ENCODE results near the gene MYO7A.

MYO7A gene

GRCh38 chr11:77118971-77119370, 9.1 kb upstream of the MYO7A start:
- Histone ChIP-seq H3K9ac (ENCODE audit: low read depth in 1 of 2, low read length in 2 of 2) (no peak overlapping the region), H3K36me3 (ENCODE audit: control insufficient read depth in 2 of 2, insufficient read depth in 2 of 2, low read length in 2 of 2) (peaks cover 88 to 93% of the 10 kb centered on the region in 2 donors), H3K9me3 (ENCODE audit: control insufficient read depth in 2 of 2, low read length in 2 of 2) (no peaks in the 10 kb centered on the region)

GRCh38 chr11:77119531-77119936, 8.5 kb upstream of the MYO7A start:
- Histone ChIP-seq H3K4me1 (ENCODE audit: control insufficient read depth in 2 of 2, insufficient read depth in 2 of 2, low read length in 2 of 2) (no peaks in the 10 kb centered on the region), H3K4me3 (ENCODE audit: low read length in 2 of 2) (no peak overlapping the region), H3K9ac (ENCODE audit: low read depth in 1 of 2, low read length in 2 of 2) (no peak overlapping the region), H3K27ac (ENCODE audit: low read depth in 2 of 2, low read length in 2 of 2) (no peak overlapping the region), H3K36me3 (ENCODE audit: control insufficient read depth in 2 of 2, insufficient read depth in 2 of 2, low read length in 2 of 2) (peaks cover 88 to 90% of the 10 kb centered on the region in 2 donors), H3K9me3 (ENCODE audit: control insufficient read depth in 2 of 2, low read length in 2 of 2) (no peaks in the 10 kb centered on the region), H3K27me3 (ENCODE audit: control insufficient read depth in 2 of 2, insufficient read depth in 2 of 2, low read length in 2 of 2) (no peaks in the 10 kb centered on the region)

More at GRCh38 chr11:77118971-77119370, 9.1 kb upstream of the MYO7A start:
- Histone ChIP-seq H3K27ac (ENCODE audit: low read depth in 2 of 2, low read length in 2 of 2) (no peak overlapping the region), H3K27me3 (ENCODE audit: control insufficient read depth in 2 of 2, insufficient read depth in 2 of 2, low read length in 2 of 2) (no peaks in the 10 kb centered on the region), H3K4me3 (ENCODE audit: low read length in 2 of 2) (no peak overlapping the region), H3K4me1 (ENCODE audit: control insufficient read depth in 2 of 2, insufficient read depth in 2 of 2, low read length in 2 of 2) (no peaks in the 10 kb centered on the region)

DNA sequence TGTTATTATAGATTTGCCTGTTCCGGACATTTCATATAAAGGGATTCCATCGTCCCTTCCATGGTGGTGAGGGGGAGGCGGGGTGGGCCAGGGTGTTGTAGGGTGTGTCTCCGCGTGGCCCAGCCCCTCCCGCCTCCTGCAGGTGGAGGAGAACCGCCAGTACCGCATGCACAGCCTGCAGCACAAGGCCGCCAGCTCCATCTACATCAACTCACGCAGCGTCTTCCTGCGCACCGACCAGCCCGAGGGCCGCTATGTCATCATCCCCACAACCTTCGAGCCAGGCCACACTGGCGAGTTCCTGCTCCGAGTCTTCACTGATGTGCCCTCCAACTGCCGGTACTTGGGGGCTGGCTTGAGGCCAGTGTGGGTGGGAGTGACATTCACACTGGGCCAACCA, 7.5 kb upstream of the MYO7A start:
- H3K4me1 ChIP-seq (ENCODE audit: control insufficient read depth in 2 of 2, insufficient read depth in 2 of 2, low read length in 2 of 2), result no peaks in the 10 kb centered on the region

GRCh38 chr11:77121096-77121640, 6.9 kb upstream of the MYO7A start:
- no peak overlapping the region for H3K27ac ChIP-seq (ENCODE audit: low read depth in 2 of 2, low read length in 2 of 2)
- no peaks in the 10 kb centered on the region for H3K9me3 ChIP-seq (ENCODE audit: control insufficient read depth in 2 of 2, low read length in 2 of 2)
- H3K9ac ChIP-seq (ENCODE audit: low read depth in 1 of 2, low read length in 2 of 2), result no peak overlapping the region
- H3K4me1 ChIP-seq (ENCODE audit: control insufficient read depth in 2 of 2, insufficient read depth in 2 of 2, low read length in 2 of 2), result no peaks in the 10 kb centered on the region
- no peaks in the 10 kb centered on the region for H3K27me3 ChIP-seq (ENCODE audit: control insufficient read depth in 2 of 2, insufficient read depth in 2 of 2, low read length in 2 of 2)
- peaks cover 75 to 80% of the 10 kb centered on the region in 2 donors for H3K36me3 ChIP-seq (ENCODE audit: control insufficient read depth in 2 of 2, insufficient read depth in 2 of 2, low read length in 2 of 2)
- H3K4me3 ChIP-seq (ENCODE audit: low read length in 2 of 2), result no peak overlapping the region

More for the DNA sequence above, 7.5 kb upstream of the MYO7A start:
- Histone ChIP-seq H3K4me3 (ENCODE audit: low read length in 2 of 2) (no peak overlapping the region), H3K27ac (ENCODE audit: low read depth in 2 of 2, low read length in 2 of 2) (no peak overlapping the region), H3K9me3 (ENCODE audit: control insufficient read depth in 2 of 2, low read length in 2 of 2) (no peaks in the 10 kb centered on the region), H3K27me3 (ENCODE audit: control insufficient read depth in 2 of 2, insufficient read depth in 2 of 2, low read length in 2 of 2) (no peaks in the 10 kb centered on the region), H3K36me3 (ENCODE audit: control insufficient read depth in 2 of 2, insufficient read depth in 2 of 2, low read length in 2 of 2) (peaks cover 80 to 86% of the 10 kb centered on the region in 2 donors), H3K9ac (ENCODE audit: low read depth in 1 of 2, low read length in 2 of 2) (no peak overlapping the region)

- Histone ChIP-seq H3K27ac (ENCODE audit: low read depth in 2 of 2, low read length in 2 of 2) (no peak overlapping the region), H3K36me3 (ENCODE audit: control insufficient read depth in 2 of 2, insufficient read depth in 2 of 2, low read length in 2 of 2) (peaks cover 67 to 74% of the 10 kb centered on the region in 2 donors), H3K4me1 (ENCODE audit: control insufficient read depth in 2 of 2, insufficient read depth in 2 of 2, low read length in 2 of 2) (peaks cover 3 to 7% of the 10 kb centered on the region in 2 donors), H3K4me3 (ENCODE audit: low read length in 2 of 2) (no peak overlapping the region), H3K9me3 (ENCODE audit: control insufficient read depth in 2 of 2, low read length in 2 of 2) (no peaks in the 10 kb centered on the region), H3K27me3 (ENCODE audit: control insufficient read depth in 2 of 2, insufficient read depth in 2 of 2, low read length in 2 of 2) (no peaks in the 10 kb centered on the region), H3K9ac (ENCODE audit: low read depth in 1 of 2, low read length in 2 of 2) (no peak overlapping the region)
These were observed 6.0 kb upstream of the MYO7A start for GRCh38 chr11:77121876-77122575.

- Histone ChIP-seq H3K9me3 (ENCODE audit: control insufficient read depth in 2 of 2, low read length in 2 of 2) (no peaks in the 10 kb centered on the region), H3K27me3 (ENCODE audit: control insufficient read depth in 2 of 2, insufficient read depth in 2 of 2, low read length in 2 of 2) (no peaks in the 10 kb centered on the region), H3K36me3 (ENCODE audit: control insufficient read depth in 2 of 2, insufficient read depth in 2 of 2, low read length in 2 of 2) (peaks cover 60 to 69% of the 10 kb centered on the region in 2 donors), H3K9ac (ENCODE audit: low read depth in 1 of 2, low read length in 2 of 2) (no peak overlapping the region), H3K27ac (ENCODE audit: low read depth in 2 of 2, low read length in 2 of 2) (no peak overlapping the region), H3K4me3 (ENCODE audit: low read length in 2 of 2) (no peak overlapping the region), H3K4me1 (ENCODE audit: control insufficient read depth in 2 of 2, insufficient read depth in 2 of 2, low read length in 2 of 2) (peaks cover 10 to 13% of the 10 kb centered on the region in 2 donors)
These were observed 5.4 kb upstream of the MYO7A start for GRCh38 chr11:77122576-77123212.

DNA sequence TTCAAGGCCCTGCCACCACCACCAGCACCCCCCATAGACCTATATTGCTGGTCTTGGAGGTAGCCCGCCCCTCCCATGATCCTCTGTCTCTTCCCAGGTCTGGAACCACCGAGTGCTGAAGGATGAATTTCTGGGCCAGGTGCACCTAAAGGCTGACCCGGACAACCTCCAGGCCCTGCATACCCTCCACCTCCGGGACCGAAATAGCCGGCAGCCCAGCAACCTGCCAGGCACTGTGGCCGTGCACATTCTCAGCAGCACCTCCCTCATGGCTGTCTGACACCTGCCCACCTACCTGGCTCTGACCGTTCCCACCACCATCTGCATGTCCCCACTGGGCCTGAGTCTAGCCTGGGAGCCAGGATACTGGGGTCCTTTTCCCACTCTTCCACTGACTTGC, 4.5 kb upstream of the MYO7A start:
- H3K36me3 ChIP-seq (ENCODE audit: control insufficient read depth in 2 of 2, insufficient read depth in 2 of 2, low read length in 2 of 2), result peaks cover 51 to 60% of the 10 kb centered on the region in 2 donors
- H3K27me3 ChIP-seq (ENCODE audit: control insufficient read depth in 2 of 2, insufficient read depth in 2 of 2, low read length in 2 of 2), result no peaks in the 10 kb centered on the region
- no peak overlapping the region for H3K4me3 ChIP-seq (ENCODE audit: low read length in 2 of 2)
- peaks cover 11 to 17% of the 10 kb centered on the region in 2 donors for H3K4me1 ChIP-seq (ENCODE audit: control insufficient read depth in 2 of 2, insufficient read depth in 2 of 2, low read length in 2 of 2)
- no peak overlapping the region for H3K9ac ChIP-seq (ENCODE audit: low read depth in 1 of 2, low read length in 2 of 2)
- H3K9me3 ChIP-seq (ENCODE audit: control insufficient read depth in 2 of 2, low read length in 2 of 2), result no peaks in the 10 kb centered on the region
- H3K27ac ChIP-seq (ENCODE audit: low read depth in 2 of 2, low read length in 2 of 2), result no peak overlapping the region

- peaks cover 47 to 56% of the 10 kb centered on the region in 2 donors for H3K36me3 ChIP-seq (ENCODE audit: control insufficient read depth in 2 of 2, insufficient read depth in 2 of 2, low read length in 2 of 2)
These were observed 4.0 kb upstream of the MYO7A start for GRCh38 chr11:77124041-77124440.

GRCh38 chr11:77124488-77124887, 3.6 kb upstream of the MYO7A start:
- no peaks in the 10 kb centered on the region for H3K27me3 ChIP-seq (ENCODE audit: control insufficient read depth in 2 of 2, insufficient read depth in 2 of 2, low read length in 2 of 2)
- H3K4me1 ChIP-seq (ENCODE audit: control insufficient read depth in 2 of 2, insufficient read depth in 2 of 2, low read length in 2 of 2), result peaks cover 11 to 17% of the 10 kb centered on the region in 2 donors
- H3K4me3 ChIP-seq (ENCODE audit: low read length in 2 of 2), result no peak overlapping the region
- H3K27ac ChIP-seq (ENCODE audit: low read depth in 2 of 2, low read length in 2 of 2), result no peak overlapping the region
- H3K36me3 ChIP-seq (ENCODE audit: control insufficient read depth in 2 of 2, insufficient read depth in 2 of 2, low read length in 2 of 2), result peaks cover 42 to 51% of the 10 kb centered on the region in 2 donors
- no peaks in the 10 kb centered on the region for H3K9me3 ChIP-seq (ENCODE audit: control insufficient read depth in 2 of 2, low read length in 2 of 2)
- H3K9ac ChIP-seq (ENCODE audit: low read depth in 1 of 2, low read length in 2 of 2), result no peak overlapping the region

More at GRCh38 chr11:77124041-77124440, 4.0 kb upstream of the MYO7A start:
- no peak overlapping the region for H3K27ac ChIP-seq (ENCODE audit: low read depth in 2 of 2, low read length in 2 of 2)
- H3K9me3 ChIP-seq (ENCODE audit: control insufficient read depth in 2 of 2, low read length in 2 of 2), result no peaks in the 10 kb centered on the region
- H3K9ac ChIP-seq (ENCODE audit: low read depth in 1 of 2, low read length in 2 of 2), result no peak overlapping the region
- no peaks in the 10 kb centered on the region for H3K27me3 ChIP-seq (ENCODE audit: control insufficient read depth in 2 of 2, insufficient read depth in 2 of 2, low read length in 2 of 2)
- peaks cover 11 to 17% of the 10 kb centered on the region in 2 donors for H3K4me1 ChIP-seq (ENCODE audit: control insufficient read depth in 2 of 2, insufficient read depth in 2 of 2, low read length in 2 of 2)
- H3K4me3 ChIP-seq (ENCODE audit: low read length in 2 of 2), result no peak overlapping the region

DNA sequence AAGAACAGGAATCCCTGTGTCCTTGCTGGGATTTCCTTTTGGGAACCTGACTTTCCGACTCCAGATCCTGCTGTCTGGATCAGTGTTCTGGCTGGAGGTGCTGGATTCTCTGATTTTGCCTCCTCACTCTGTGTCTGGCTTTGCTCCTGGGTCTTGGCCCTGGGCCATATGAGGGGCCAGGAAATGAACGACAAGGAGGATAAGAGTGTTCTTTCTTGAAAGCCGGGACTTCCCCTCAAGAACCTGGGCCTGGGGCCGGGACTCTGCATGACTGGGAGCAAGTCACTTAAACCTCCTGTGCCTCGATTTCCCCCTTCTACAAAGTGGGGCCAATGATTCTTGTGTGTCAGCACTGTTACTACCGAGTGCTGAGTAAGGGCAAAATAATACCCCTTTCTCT, 2.9 kb upstream of the MYO7A start:
- Histone ChIP-seq H3K4me1 (ENCODE audit: control insufficient read depth in 2 of 2, insufficient read depth in 2 of 2, low read length in 2 of 2) (peaks cover 11 to 17% of the 10 kb centered on the region in 2 donors), H3K36me3 (ENCODE audit: control insufficient read depth in 2 of 2, insufficient read depth in 2 of 2, low read length in 2 of 2) (peaks cover 37 to 44% of the 10 kb centered on the region in 2 donors), H3K9ac (ENCODE audit: low read depth in 1 of 2, low read length in 2 of 2) (no peak overlapping the region), H3K4me3 (ENCODE audit: low read length in 2 of 2) (no peak overlapping the region), H3K27me3 (ENCODE audit: control insufficient read depth in 2 of 2, insufficient read depth in 2 of 2, low read length in 2 of 2) (no peaks in the 10 kb centered on the region), H3K9me3 (ENCODE audit: control insufficient read depth in 2 of 2, low read length in 2 of 2) (no peaks in the 10 kb centered on the region), H3K27ac (ENCODE audit: low read depth in 2 of 2, low read length in 2 of 2) (no peak overlapping the region)
